ENCODE results near the gene TMEM88.
A peak's percentile ranks its signal among the peaks of the same experiment; 100 is the strongest.

Gene TMEM88

DNA sequence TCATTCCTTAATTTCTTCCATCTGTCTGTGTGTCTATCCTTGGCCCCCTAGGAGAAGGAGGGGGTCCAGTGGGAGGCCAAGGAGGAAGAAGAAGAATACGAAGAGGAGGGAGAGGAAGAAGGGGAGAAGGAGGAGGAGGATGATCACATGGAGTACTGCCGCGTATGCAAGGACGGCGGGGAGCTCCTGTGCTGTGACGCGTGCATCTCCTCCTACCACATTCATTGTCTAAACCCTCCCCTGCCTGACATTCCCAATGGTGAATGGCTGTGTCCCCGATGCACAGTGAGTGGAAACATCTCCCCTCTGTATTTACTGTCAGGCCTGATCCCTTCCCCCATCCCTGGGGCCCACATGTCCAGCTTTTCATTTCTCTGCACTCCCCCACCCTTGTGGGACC is 40.0 kb downstream of the TMEM88 start:
- TF ChIP-seq, protein P1, sequence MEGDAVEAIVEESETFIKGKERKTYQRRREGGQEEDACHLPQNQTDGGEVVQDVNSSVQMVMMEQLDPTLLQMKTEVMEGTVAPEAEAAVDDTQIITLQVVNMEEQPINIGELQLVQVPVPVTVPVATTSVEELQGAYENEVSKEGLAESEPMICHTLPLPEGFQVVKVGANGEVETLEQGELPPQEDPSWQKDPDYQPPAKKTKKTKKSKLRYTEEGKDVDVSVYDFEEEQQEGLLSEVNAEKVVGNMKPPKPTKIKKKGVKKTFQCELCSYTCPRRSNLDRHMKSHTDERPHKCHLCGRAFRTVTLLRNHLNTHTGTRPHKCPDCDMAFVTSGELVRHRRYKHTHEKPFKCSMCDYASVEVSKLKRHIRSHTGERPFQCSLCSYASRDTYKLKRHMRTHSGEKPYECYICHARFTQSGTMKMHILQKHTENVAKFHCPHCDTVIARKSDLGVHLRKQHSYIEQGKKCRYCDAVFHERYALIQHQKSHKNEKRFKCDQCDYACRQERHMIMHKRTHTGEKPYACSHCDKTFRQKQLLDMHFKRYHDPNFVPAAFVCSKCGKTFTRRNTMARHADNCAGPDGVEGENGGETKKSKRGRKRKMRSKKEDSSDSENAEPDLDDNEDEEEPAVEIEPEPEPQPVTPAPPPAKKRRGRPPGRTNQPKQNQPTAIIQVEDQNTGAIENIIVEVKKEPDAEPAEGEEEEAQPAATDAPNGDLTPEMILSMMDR (conservative IDR thresholded peaks at IDR 0.05), result no peak
- no peak overlapping the region for H3K27ac ChIP-seq

DNA sequence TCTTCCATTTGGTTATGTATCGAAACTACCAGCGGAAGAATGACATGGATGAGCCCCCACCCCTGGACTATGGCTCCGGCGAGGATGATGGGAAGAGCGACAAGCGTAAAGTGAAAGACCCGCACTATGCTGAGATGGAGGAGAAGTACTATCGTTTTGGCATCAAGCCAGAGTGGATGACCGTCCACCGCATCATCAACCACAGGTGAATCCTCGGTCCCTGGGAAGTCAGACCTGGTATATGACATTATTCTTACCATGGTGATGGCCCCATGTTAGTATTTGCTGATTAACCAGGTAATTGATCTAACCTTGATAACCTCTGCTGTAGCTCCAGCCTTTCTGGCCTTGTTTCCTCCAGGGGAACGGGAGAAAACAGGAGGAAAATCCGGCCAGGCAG is 42.2 kb downstream of the TMEM88 start:
- H3K27ac ChIP-seq, result no peak overlapping the region
- TF ChIP-seq, protein P1 (conservative IDR thresholded peaks at IDR 0.05), result no peak

DNA sequence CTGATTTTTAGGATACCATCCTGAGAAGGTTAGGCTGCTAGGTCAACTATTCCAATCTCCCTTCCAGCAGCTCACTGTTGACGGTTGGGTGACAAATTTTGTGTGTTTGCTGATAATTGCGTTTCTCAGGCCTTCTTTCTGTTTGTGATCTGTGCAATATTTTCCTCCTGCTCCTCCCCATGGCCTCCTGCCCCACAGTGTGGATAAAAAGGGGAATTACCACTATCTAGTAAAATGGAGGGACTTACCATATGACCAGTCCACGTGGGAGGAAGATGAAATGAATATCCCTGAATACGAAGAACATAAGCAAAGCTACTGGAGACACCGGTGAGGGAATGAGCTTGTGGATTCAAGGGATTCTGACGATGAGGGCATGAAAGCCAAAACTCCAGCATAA is 42.9 kb downstream of the TMEM88 start:
- TF ChIP-seq, protein P1 (conservative IDR thresholded peaks at IDR 0.05), result peak; percentile 37
- no peak overlapping the region for H3K27ac ChIP-seq

DNA sequence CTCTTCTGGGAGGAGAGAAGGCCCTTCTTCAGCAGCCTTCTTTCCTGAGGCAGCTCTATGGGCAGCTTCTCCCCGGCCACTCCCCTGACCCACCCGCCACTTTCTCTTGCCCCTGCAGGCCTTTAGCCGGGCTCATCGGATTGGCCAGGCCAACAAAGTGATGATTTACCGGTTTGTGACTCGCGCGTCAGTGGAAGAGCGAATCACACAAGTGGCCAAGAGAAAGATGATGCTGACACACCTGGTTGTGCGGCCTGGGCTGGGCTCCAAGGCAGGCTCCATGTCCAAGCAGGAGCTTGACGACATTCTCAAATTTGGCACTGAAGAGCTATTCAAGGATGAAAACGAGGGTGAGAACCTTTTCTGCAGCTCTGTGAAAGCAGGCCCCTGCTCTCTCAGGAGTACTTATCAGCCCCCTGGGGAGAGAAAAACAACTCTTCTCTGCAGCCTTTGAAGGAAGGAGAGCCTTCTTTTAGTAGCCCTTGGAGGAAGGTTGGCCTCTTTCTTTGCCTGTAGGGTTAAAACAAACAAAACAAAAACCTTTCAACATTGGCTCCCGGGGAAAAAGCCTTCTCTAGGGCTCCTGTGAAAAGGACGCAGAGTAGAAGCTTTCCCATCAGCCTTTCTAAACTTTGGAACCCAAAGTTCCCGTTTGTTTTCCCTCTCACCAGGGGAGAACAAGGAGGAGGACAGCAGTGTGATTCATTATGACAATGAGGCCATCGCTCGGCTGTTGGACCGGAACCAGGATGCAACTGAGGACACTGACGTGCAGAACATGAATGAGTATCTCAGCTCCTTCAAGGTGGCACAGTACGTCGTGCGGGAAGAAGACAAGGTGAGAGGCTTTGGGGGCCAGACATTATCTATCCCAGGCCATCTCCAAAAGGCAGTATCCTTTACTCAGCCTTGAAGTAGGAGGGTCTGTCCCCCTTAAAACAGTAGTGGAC is 48.6 kb downstream of the TMEM88 start:
- H3K27ac ChIP-seq, result no peak overlapping the region
- TF ChIP-seq, protein P1 (conservative IDR thresholded peaks at IDR 0.05), result no peak

Measured in VCaP (cell line).